HG02642 (cell line): Measurements from ENCODE around the gene PRDM16.

Experiments used
- ATAC-seq: cut with Tn5 transposase; IDR thresholded peaks from one replicate; pipeline ENCODE4 v1.9.1; 2021; ENCODE audit warnings: mild to moderate bottlenecking; ENCODE audit not compliant: unreplicated experiment, poor library complexity

The PRDM16 gene

DNA sequence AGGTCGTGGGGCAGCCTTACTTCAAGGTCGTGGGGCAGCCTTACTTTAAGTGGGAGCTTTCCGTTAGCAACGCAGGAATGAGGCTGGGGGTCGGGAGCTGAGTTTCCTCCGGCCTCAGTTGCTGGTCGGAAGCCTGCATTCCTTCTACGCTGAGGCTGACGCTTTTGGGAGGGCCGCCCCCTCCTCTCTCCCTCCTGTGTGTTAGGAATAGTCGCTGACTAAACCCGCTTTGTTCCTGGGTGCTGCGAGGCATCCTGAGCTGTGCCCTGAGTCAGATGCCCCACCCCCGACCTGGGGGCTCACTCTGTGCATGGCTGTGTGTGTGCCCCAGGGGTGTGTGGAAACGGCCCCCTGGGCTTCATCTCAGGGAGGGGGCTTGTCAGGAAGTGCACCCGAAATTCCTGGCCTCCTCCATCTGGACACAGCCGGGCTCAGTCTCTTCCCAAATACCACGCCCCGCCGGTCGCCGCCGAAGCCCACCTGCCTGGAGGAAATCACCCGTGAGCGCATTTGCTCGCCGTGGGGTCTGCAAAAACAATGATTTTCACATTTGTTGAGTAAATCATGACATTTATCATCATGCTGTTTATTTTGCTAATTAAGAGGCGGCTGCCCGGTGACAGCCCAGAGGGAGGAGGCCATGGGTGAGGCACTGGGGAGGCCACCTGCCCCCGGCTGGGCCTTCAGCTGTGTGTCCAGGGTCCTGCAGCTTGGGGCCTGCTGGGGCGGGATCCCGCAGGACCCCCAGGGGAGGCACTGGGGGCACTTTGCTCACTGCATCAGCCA is 121.4 kb downstream of the PRDM16 start:
- no peak for ATAC-seq

DNA sequence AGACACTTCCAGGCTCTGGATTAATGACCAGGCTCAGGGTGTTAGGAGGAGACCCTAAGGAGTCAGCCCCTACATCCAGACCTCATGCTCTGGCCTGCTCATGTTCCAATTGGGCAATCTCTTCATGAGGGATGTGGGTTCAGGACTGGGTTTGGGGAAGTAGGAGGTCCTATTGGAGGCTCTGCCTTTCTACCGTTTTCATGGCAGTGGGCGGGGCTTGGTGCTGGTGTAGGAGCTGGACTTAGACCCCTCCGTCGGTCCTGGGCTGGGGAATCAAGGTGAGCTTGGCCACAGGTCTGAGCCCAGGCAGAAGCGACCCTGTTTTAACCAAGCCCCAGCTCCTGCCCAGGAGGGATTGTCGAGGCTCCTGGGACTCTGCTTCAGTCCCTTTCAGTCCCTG is 123.4 kb downstream of the PRDM16 start:
- ATAC-seq = no peak

GRCh38 chr1:3192825-3193224 is 123.8 kb downstream of the PRDM16 start:
- ATAC-seq = no peak

DNA sequence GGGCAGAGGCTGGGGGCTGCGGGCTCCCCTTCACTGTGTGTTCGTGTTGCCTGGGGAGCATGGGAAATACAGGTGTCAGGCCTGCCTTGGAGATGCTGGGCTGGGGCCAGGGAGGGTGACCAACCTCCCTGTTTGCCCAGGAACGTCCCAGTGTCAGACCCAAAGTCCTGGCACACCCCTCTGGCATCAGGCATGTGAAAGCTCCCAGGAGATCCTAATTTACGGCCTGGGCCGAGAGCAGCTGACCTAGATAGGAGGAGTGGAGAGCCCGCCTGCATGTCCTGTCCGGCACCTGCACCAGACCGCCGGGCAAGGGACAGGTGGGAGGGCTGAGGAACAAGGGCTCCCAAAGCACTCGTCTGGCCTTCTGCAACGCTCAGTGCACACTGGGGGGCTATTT is 124.8 kb downstream of the PRDM16 start:
- ATAC-seq = no peak

DNA sequence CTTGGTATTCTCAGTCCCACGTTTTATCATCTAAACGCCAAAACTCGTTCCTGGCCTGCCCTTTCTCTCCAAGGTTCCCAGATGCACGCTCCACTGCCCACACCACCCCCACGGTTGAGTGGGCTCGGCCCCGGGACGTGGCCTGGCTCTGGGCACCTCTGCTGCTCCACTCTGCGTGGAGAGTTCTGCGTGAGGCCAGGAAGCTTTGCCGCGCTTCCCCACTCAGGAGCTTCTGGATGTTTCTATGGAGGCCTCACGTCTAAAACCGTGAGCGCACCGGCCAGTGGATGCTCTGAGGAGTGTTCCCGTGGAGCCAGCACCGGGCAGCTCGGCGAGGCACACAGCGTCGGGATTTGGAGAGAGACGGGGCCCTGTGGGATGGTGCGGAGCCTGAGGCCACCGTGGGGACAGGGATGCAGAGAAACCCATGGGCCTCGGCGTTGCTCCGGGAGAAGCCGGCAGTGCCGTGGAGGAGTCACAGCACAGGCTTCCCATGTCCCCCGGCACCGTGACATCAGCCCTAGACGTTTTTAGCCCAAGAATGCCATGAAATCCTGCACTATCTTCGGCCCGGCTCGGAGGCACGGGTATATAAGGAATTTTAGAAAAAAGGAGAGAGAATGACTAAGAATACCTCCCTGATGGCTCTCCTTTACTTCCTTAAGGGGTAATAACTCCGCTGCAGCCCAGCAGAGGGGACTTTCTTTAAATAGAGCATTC is 125.9 kb downstream of the PRDM16 start:
- ATAC-seq = no peak

- no peak for ATAC-seq
These were observed 126.4 kb downstream of the PRDM16 start for GRCh38 chr1:3195480-3195815.

DNA sequence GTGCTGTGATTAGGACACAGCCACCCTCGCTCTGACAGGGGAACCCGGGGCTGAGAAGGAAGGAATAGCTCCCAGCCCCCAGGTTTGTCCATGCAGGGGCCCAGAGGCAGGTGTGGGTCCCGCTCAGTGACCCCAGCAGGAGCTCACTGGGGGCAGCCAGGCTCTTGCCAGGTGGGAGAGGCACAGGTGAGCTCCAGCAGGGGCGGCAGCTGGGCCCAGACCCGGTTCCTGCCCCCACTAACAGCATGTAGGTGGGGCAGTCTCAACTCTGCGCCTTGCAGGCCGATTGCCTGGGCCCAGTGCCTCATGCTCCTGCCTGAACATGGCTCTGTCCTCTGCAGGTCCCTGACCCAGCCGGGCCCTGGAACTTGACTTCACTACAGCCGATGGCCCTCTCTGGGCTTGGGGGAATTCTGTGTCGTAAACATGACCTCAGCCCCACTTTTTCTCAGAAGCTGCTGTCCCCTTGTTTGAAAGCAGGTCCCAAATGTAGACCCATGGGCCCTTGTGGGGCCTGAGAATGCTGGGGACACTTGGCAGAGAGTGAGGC is 127.0 kb downstream of the PRDM16 start:
- ATAC-seq = no peak

DNA sequence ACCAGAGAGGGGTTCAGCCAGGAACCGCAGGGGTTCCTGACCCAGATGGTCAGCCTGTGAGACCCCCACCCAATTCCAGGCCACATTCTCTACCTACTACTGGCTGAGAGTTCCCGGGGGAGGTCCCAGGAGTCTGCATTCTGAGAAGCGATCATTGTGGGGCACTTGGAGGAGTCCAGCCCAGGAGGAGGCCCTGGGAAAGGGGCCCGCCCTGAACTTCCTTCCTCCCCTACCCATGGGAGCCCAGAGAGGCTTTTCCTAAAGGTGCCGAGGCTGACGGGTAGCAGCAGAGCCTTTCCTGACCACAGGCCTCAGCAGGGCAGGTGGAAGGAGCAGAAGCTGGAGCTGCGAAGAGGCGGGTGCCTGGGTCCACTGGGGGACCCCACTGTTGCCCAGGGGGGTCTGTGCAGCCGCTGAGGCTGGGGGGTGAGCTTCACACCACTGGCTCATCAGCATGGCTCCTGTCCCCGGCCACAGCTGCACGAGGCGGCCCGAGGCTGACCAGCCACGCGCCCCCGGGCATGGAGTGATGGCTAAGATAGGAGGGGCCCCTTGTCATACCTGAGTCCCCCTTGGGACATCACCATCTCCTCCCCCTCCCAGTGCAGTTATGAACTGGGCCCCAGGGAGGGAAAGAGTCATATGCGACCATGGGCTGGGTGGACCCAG is 127.7 kb downstream of the PRDM16 start:
- ATAC-seq = no peak

- ATAC-seq = no peak
These were observed 128.8 kb downstream of the PRDM16 start for GRCh38 chr1:3197781-3198316.

DNA sequence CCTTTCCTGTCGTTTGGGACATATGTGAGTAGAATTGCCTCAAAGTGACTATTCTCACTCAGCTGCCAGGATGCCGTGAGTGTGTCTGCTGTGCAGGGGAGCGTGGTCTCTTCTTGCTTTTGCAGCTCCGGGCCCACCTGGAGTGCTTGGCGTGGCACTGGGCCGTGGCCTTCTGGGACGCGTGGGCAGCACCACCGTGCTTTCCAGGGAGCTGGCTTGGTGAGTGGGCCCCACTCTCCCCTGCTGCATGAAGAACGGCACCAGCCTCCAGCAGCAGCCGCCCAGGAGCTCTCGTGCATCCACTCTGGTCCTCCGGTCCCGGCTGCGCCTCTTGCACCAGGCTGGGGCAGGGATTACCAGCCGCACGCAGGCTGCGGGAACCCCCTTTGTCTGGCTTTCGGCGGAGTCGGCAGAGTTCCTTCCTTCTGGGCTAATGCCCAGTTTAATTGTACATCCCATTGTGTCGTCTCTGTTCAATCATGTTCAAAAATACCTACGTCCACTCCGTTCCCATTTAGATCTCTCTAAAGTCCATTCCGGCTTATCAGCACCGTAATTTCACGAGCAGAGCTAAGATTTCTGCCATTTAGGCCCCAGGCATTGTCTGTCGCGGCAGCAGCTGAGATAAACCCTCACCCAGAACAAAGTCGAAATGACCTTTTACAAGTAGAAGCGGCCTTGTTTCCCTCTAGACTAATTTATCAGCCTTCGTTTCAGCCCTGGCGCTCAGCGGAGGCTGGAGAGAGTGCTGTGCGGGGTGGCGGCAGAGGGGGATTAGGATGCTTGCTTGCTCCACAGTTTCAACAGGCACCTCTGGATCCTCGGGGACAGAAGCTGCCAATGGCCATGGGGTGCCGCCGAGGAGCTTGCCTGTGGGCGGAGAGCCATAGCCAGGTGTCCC is 129.6 kb downstream of the PRDM16 start:
- no peak for ATAC-seq

DNA sequence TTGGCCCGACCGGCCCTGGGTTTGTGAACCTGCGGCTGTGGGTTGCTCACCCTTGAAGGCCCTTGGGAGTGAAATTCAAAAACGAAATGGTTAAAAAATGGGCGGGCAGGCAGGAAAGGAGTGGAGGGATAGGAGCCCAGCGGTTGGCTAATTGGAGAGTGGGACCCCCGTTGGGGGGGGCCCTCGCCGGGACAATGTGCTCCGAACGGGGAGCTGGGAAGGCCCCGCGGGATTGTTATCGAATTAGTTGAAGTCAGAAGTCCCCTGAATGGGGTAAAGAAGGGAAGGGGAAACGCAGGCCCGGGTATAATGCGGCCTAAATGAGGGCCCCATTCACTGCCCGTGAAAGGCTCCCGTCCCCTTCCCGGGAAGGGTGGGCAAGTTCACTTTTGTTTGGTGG is 135.7 kb downstream of the PRDM16 start:
- ATAC-seq = no peak

DNA sequence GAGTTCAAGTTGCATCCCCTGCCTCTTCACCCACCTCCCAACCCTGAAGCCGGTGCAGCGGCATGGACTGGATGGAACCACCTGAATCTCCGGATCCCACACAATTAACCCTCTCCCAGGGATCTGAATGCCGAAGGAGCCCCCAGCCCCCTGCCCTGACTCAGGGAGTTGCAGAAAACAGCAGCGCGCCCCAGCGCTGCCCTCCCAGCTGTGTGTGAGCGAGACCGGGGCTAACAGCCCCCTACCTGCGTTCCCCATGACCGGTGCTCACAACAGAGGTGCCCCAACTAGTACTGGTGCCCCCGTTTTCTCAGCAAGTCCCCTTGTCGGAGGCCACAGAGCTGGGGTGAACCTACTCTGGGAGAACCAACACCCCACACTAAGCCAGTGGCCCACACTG is 136.8 kb downstream of the PRDM16 start:
- no peak for ATAC-seq

- ATAC-seq = no peak
These were observed 137.7 kb downstream of the PRDM16 start for GRCh38 chr1:3206696-3207095.

DNA sequence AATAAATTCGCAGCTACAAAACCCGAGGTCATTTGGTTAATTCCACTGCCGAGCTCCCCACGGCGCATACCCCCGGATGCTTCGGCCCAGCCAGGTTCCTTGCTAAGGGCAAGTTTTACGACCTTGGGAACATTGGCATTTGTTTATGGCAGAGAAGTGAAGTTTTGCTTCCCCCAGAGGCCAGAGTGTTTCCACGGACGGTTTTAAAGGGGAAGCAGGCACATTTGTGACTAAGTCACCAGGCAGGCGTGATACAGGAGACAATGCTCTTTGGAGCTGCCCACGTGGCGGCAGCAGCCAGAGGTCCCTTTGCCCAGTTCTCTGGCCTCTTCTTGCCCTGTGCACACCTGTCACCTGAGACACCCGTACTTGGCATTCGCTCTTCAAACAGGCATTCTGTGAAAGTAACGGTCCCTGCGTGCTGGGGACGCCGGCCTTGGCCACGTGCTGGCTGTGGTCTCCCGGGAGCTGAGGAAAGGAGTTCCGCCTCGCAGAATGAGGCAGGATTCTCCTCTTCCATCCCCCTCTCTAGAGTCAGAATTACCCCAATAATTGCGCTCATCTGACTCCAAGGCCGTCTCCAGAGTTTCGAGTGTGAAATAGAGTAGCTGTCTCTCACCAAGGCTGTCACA is 138.3 kb downstream of the PRDM16 start:
- no peak for ATAC-seq

DNA sequence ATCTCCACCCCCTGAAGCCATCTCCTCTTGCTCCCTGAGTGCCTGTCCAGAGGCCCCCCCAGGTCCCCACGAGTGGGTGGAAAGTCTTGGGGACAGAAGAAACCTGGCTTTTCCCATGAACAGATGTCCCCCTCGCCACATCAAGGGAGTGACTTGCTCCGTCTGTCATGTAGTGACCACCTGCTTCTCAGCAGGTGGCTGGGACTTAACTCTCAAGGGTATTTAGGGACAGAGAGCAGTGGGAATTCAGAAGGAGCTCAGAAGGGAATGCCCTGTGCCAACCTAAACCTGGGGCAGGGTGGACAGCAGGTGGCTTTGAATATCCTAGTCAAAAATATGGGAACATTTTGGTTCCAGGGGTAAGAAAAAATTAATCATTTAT is 139.8 kb downstream of the PRDM16 start:
- ATAC-seq = no peak

DNA sequence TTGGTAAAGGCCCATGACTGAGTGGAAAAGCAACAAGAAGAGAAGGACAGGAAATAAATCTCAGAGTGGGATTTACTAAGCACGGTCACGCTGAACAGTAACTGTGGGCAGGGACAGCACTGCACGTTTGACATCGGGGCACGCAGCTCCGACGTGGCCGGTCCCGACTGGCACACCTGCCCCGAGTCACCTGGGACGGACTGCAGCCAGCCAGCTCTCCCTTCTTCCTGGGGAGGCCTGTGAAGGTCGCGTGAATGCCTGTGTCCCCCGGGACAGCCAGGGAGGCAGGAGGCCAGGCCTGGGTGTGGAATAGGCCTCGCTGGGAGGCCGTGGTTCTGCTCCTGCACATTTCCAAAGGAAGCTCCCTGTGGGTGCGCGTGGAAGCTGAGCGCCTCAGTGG is 140.2 kb downstream of the PRDM16 start:
- no peak for ATAC-seq

DNA sequence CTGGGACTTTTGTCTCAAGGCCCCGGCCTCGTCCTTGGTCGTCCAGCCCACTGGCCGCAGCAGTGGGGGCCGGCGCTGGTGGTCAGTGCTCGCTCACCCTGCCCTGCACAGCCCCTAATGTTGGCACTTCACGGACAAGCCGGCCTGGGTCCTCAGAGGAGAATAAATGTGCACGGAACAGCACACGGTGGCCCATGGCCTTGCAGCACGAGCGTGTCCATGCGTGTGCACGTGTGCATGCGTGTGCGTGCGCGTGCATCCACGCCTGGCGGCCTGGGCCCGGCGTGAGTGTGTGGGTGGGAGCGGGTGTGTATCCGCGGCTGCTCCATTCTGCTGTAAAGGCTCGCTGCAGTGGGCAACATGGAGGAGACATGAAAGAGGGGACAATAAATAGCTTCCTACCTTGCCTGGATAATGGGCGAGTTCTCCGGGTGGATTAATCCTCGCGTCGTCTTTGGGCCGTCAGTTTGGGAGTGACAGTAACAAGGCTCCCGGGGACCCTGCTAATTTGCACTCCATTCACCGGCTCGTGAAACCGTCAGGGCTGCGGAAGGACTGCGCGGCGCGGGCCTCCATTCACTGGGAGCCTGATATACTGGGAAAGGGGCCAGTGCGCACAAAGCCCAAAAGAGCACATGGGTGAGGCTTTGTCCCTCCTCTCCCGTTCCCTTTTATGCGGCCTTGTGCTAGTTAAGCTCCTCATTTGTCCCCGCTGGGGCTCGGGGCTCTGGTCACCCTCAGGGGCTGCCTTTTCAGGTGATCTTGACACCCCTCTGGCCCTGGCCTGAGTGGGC is 142.8 kb downstream of the PRDM16 start:
- no peak for ATAC-seq

DNA sequence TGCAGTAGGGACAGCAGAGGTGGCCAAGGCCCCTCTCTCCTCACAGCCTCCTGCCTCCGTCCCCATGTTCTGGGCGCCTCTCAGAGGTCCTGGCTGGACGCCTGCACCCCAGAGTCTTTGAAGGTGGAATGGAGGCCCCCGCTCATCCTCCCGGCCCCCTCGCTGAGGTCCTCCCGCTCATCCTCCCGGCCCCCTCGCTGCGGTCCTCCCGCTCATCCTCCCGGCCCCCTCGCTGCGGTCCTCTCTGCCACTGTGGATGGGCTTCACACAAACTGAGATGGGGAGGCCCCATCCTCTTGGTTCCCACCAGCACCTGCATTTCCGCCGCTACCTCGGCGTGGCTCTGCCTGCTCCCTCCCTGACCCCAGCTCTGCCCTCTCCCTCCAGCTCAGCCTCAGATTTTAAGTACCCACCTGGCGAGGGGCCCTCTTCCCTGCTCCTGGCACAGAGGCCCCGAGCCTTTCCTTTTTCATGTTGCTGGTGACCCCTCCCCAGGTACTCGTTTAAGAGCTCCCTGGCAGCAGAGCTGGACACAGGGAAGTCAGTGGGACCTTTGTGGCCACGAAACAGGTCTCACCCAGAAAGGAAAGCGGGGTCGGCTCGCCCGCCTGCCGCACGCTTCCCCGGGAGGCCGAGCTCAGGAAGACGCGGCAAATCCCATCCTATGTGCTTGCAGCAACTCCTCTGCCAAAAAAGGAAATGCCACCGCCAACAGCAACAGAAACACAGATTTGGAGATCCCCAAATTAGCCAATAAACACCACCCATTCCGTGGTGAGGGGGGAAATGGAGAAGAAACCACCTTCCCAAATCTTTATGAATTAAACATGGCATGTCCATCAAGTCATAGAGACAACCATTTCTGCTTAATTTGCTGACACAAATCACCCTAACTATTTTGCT is 143.7 kb downstream of the PRDM16 start:
- ATAC-seq = no peak
